Endothelial cell of umbilical vein (primary cell): ENCODE measurements around the gene HABP4. TPM values are rescaled to one million over a fixed set of nuclear protein-coding genes. Genes with fewer than 3 reads are reported as not detected.

Source experiments
- BruUV-seq: library from RNA; stranded (reverse); fragments of 400-500 nt; replicated peaks from 2 replicates; lab custom pipeline; 2021; lab: Mats Ljungman, UMichigan
- CTCF ChIA-PET: fragments of 300-600, 350-600 bp; sonication (Branson Sonifier 250); formaldehyde crosslinking; loops from one replicate; lab custom pipeline; 2021; ENCODE audit warnings: antibody characterized with exemption, inconsistent platforms; lab: Charles Lee
- POLR2A ChIA-PET: fragments of 300-600, 350-600 bp; sonication (Branson Sonifier 250); formaldehyde crosslinking; loops from one replicate; lab custom pipeline; 2021; ENCODE audit warnings: antibody characterized with exemption, inconsistent platforms; lab: Charles Lee
- DNase-seq: peaks from one replicate; pipeline ENCODE4 v3.0.0-alpha.2; 2011; ENCODE audit warnings: low read depth, low spot score
- FAIRE-seq: peaks from 2 replicates; lab custom pipeline; 2011; peaks lifted over from hg19 to GRCh38; lab: Jason Lieb, UNC
- H2AFZ ChIP-seq: 2 replicates; pipeline ENCODE4 v1.6.0; 2012; ENCODE audit warnings: low read depth, low read length, control low read depth, inconsistent platforms
- H3K27ac ChIP-seq: 2 replicates; pipeline ENCODE4 v1.5.1; 2011; ENCODE audit warnings: low read depth, mild to moderate bottlenecking, control low read depth, low read length, moderate library complexity; ENCODE audit not compliant: insufficient read depth
- H3K27me3 ChIP-seq, 2 experiments: 2 replicates each; pipeline versions ENCODE4 v1.6.0 to v1.6.1; 2011; ENCODE audit warnings: low read length in 2 of 2, mixed read lengths in 1 of 2; ENCODE audit not compliant: control insufficient read depth in 2 of 2, insufficient read depth in 2 of 2
- H3K36me3 ChIP-seq, 2 experiments: 2 replicates in 1 of 2; 3 replicates in 1 of 2; pipeline ENCODE4 v1.5.1; 2011; ENCODE audit warnings: low read length in 2 of 2, mild to moderate bottlenecking in 1 of 2, moderate library complexity in 1 of 2; ENCODE audit not compliant: control insufficient read depth in 2 of 2, insufficient read depth in 2 of 2; ENCODE audit errors: extremely low read depth in 1 of 2
- H3K4me1 ChIP-seq: 3 replicates; pipeline ENCODE4 v1.5.1; 2011; ENCODE audit warnings: mild to moderate bottlenecking, low read length; ENCODE audit not compliant: control insufficient read depth, insufficient read depth; ENCODE audit errors: extremely low read depth
- H3K4me2 ChIP-seq: 2 replicates; pipeline ENCODE4 v1.6.1; 2011; ENCODE audit warnings: low read length, control low read depth, mixed read lengths; ENCODE audit not compliant: insufficient read depth
- H3K4me3 ChIP-seq, 3 experiments: fragments of 200-600 bp in 1 of 3; sonication (generic), shearing (Covaris generic) in 1 of 3; replicated peaks in 1 of 3; 2 replicates each; pipeline ENCODE4 v1.5.1; 2011 to 2016; ENCODE audit warnings: control low read depth in 3 of 3, low read length in 3 of 3, mild to moderate bottlenecking in 2 of 3, inconsistent platforms in 1 of 3, low read depth in 1 of 3, moderate library complexity in 1 of 3; ENCODE audit not compliant: insufficient read depth in 1 of 3
- H3K79me2 ChIP-seq: 2 replicates; pipeline ENCODE4 v1.6.0; 2012; ENCODE audit warnings: low read length, inconsistent platforms; ENCODE audit not compliant: control insufficient read depth, insufficient read depth
- H3K9ac ChIP-seq: replicated peaks from 2 replicates; pipeline ENCODE3; 2011; ENCODE audit warnings: low read length, control low read depth; ENCODE audit not compliant: insufficient read depth; ENCODE audit errors: extremely low read depth
- H3K9me1 ChIP-seq: replicated peaks from 3 replicates; pipeline ENCODE4 v1.6.0; 2011; ENCODE audit warnings: mild to moderate bottlenecking, low read length; ENCODE audit not compliant: control insufficient read depth, insufficient read depth; ENCODE audit errors: extremely low read depth
- H3K9me3 ChIP-seq: replicated peaks from 2 replicates; pipeline ENCODE4 v1.5.1; 2012; ENCODE audit warnings: low read length, inconsistent platforms; ENCODE audit not compliant: control insufficient read depth, insufficient read depth
- H4K20me1 ChIP-seq: replicated peaks from 2 replicates; pipeline ENCODE3; 2011; ENCODE audit warnings: mild to moderate bottlenecking, low read length; ENCODE audit not compliant: control insufficient read depth, insufficient read depth; ENCODE audit errors: extremely low read depth
- CTCF ChIP-seq, 2 donors: IDR thresholded peaks; 1 replicate in 1 of 2; 2 replicates in 1 of 2; pipeline ENCODE4 v1.5.1; 2011; ENCODE audit warnings: low read length in 2 of 2, mild to moderate bottlenecking in 2 of 2, moderate library complexity in 2 of 2, control low read depth in 1 of 2, inconsistent platforms in 1 of 2, low read depth in 1 of 2; ENCODE audit not compliant: insufficient read depth in 1 of 2; ENCODE audit errors: extremely low read depth in 1 of 2
- EZH2 ChIP-seq: IDR thresholded peaks from 2 replicates; pipeline ENCODE4 v1.6.1; 2012; ENCODE audit warnings: borderline replicate concordance, low read depth, mild to moderate bottlenecking, moderate library complexity, low read length, inconsistent platforms; ENCODE audit not compliant: severe bottlenecking
- FOS ChIP-seq: IDR thresholded peaks from 2 replicates; pipeline ENCODE4 v1.6.1; 2011; ENCODE audit warnings: mild to moderate bottlenecking, low read length, moderate library complexity, borderline replicate concordance; ENCODE audit not compliant: insufficient read depth
- GATA2 ChIP-seq: IDR thresholded peaks from 2 replicates; pipeline ENCODE4 v1.7.0; 2011; ENCODE audit warnings: low read depth, mild to moderate bottlenecking, moderate library complexity, mixed read lengths, low read length; ENCODE audit not compliant: insufficient read length, insufficient read depth
- JUN ChIP-seq: IDR thresholded peaks from 2 replicates; pipeline ENCODE4 v1.6.1; 2011; ENCODE audit warnings: borderline replicate concordance, low read depth; ENCODE audit not compliant: insufficient read length, insufficient read depth
- MAX ChIP-seq: IDR thresholded peaks from 2 replicates; pipeline ENCODE4 v1.6.1; 2011; ENCODE audit not compliant: insufficient read depth, insufficient read length
- MYC ChIP-seq: IDR thresholded peaks from one replicate; pipeline ENCODE4 v1.6.1; 2011; ENCODE audit warnings: mild to moderate bottlenecking, low read depth, low read length
- POLR2A ChIP-seq: IDR thresholded peaks from 2 replicates; pipeline ENCODE4 v1.6.1; 2012; ENCODE audit warnings: low read depth, mild to moderate bottlenecking, control low read depth, low read length
- POLR2AphosphoS5 ChIP-seq: IDR thresholded peaks from 2 replicates; pipeline ENCODE4 v1.6.1; 2012; ENCODE audit warnings: low read depth, mild to moderate bottlenecking, control low read depth, low read length, moderate library complexity; ENCODE audit not compliant: insufficient read depth
- dilution Hi-C: fragments of 300-500 bp; cut with MboI; formaldehyde crosslinking; loops from one replicate; pipeline ENCODE4 v1.15.0; 2019; ENCODE audit warnings: low sequenced_read_pairs; ENCODE audit not compliant: extremely low pct_ligation_motif_present
- intact Hi-C: fragments of 100-400 bp; cut with micrococcal nuclease; formaldehyde crosslinking; loops from one replicate; pipeline ENCODE4 v1.10.0; 2022
- polyA plus RNA-seq, 4 experiments: library from polyadenylated mRNA; depleted of rRNA in 3 of 4; stranded (reverse) in 3 of 4; unstranded in 1 of 4; fragments of >200 nt; gene quantifications; 2 replicates each; pipeline versions ENCODE4 v1.2.1 to v1.2.3, GENCODE V29; 2011 to 2012; ENCODE audit warnings: missing spikeins in 1 of 4
- total RNA-seq: library from RNA; stranded (reverse); gene quantifications from 2 replicates; pipeline ENCODE4 v1.2.3, GENCODE V29; 2021

HABP4 gene
- total and polyA plus RNA-seq, 2 donors (not counting 3 experiments of a cell fraction or from before 2014, with no cell fraction given), result 4.6 to 11.1 TPM

GRCh38 chr9:96489482-96489979, 39.6 kb downstream of the HABP4 start:
- CTCF ChIA-PET, result no interaction called here
- no peak overlapping the region for H3K4me2 ChIP-seq
- intact Hi-C loops, result no loop called here

More at GRCh38 chr9:96489482-96489979, 39.6 kb downstream of the HABP4 start:
- FAIRE-seq (no peak), DNase-seq (no peak)
- dilution Hi-C loops, result no loop called here
- POLR2A ChIA-PET, result no interaction called here
- TF ChIP-seq CTCF (IDR thresholded peaks at IDR 0.05; ENCODE audit: extremely low read depth in 1 of 2, insufficient read depth in 1 of 2, low read depth in 1 of 2, low read length in 2 of 2), result no peak
- no peak for TF ChIP-seq MYC
- TF ChIP-seq MAX, result no peak
- no peak for TF ChIP-seq EZH2
- TF ChIP-seq GATA2, result no peak
- no peak for TF ChIP-seq POLR2AphosphoS5
- no peak for TF ChIP-seq POLR2A
- TF ChIP-seq JUN, result no peak
- no peak for TF ChIP-seq FOS
- H3K4me3 ChIP-seq, result no peak overlapping the region
- H3K9me3 ChIP-seq, result no peaks in the 10 kb centered on the region
- no peaks in the 10 kb centered on the region for H3K9me1 ChIP-seq
- H4K20me1 ChIP-seq, result no peaks in the 10 kb centered on the region
- no peaks in the 10 kb centered on the region for H3K27me3 ChIP-seq
- no peak overlapping the region for H3K9ac ChIP-seq
- no peak overlapping the region for H2AFZ ChIP-seq
- H3K27ac ChIP-seq, result no peak overlapping the region
- H3K4me1 ChIP-seq, result no peaks in the 10 kb centered on the region
- no peaks in the 10 kb centered on the region for H3K79me2 ChIP-seq
- BruUV-seq, result no TSS peak
- H3K36me3 ChIP-seq, result peaks cover 3 to 6% of the 10 kb centered on the region in 2 experiments
